ENCODE measurements around the gene PRDM16. TPM values are rescaled to one million over a fixed set of nuclear protein-coding genes. Genes with fewer than 3 reads are reported as not detected.
A peak's percentile ranks its signal among the peaks of the same experiment; 100 is the strongest.

The PRDM16 gene
- polyA plus RNA-seq, 1 of the 3 experiments (the other 2 are of a cell fraction), result not detected

GRCh38 chr1:3453891-3454810 is 385.1 kb downstream of the PRDM16 start, which contains the start of gene ARHGEF16:
ARHGEF16 (plus strand) TSS chr1:3454665; CDS start chr1:3463085, 8,420 bp downstream.
- H3K4me2 ChIP-seq, result peak within 1 kb of the TSS; percentile 72; the same call in 1 of the 2 replicates
- peak; percentile 91 for DNase-seq
- no peaks in the 10 kb centered on the region for H3F3A ChIP-seq (replicated peaks; ENCODE audit: insufficient read depth)
- no peaks in the 10 kb centered on the region for H3K36me3 ChIP-seq (replicated peaks in 1 of 2; ENCODE audit: control insufficient read depth in 1 of 2, insufficient read depth in 2 of 2, low read length in 1 of 2)
- H3K27ac ChIP-seq (ENCODE audit: low read depth in 2 of 2, low read length in 1 of 2), result no peak within 1 kb of the TSS
- ChIA-PET CTCF (interaction anchor here (0.6 to 4.1 kb wide), 51 partner anchors 11 to 314 kb away, joined by 3 to 114 read pairs (median 8); no protein-coding TSS in a partner anchor), POLR2A (no interaction called here)
- H3K79me2 ChIP-seq (ENCODE audit: insufficient read depth), result no peaks in the 10 kb centered on the region
- peaks cover 0 to 19% of the 10 kb centered on the region in 2 experiments; a peak in 1 of 4 replicates for H3K4me1 ChIP-seq (ENCODE audit: control insufficient read depth in 1 of 2, insufficient read depth in 2 of 2, low read depth in 1 of 2, low read length in 1 of 2)
- no peaks in the 10 kb centered on the region for H3K9me3 ChIP-seq
- no peaks in the 10 kb centered on the region for H3K9me2 ChIP-seq
- H3K27me3 ChIP-seq (ENCODE audit: insufficient read depth), result no peaks in the 10 kb centered on the region
- no peak for TF ChIP-seq MXI1 (IDR thresholded peaks at IDR 0.05; ENCODE audit: low read depth, low read length)
- TF ChIP-seq USF1 (IDR thresholded peaks at IDR 0.05; ENCODE audit: borderline replicate concordance, low read depth), result peak; percentile 50; the same call in 1 of the 2 replicates
- TF ChIP-seq, protein P1, sequence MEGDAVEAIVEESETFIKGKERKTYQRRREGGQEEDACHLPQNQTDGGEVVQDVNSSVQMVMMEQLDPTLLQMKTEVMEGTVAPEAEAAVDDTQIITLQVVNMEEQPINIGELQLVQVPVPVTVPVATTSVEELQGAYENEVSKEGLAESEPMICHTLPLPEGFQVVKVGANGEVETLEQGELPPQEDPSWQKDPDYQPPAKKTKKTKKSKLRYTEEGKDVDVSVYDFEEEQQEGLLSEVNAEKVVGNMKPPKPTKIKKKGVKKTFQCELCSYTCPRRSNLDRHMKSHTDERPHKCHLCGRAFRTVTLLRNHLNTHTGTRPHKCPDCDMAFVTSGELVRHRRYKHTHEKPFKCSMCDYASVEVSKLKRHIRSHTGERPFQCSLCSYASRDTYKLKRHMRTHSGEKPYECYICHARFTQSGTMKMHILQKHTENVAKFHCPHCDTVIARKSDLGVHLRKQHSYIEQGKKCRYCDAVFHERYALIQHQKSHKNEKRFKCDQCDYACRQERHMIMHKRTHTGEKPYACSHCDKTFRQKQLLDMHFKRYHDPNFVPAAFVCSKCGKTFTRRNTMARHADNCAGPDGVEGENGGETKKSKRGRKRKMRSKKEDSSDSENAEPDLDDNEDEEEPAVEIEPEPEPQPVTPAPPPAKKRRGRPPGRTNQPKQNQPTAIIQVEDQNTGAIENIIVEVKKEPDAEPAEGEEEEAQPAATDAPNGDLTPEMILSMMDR (IDR thresholded peaks at IDR 0.05), result peak; percentile 40
- H3K4me3 ChIP-seq (ENCODE audit: low read depth in 2 of 2, low read length in 1 of 2), result peak within 1 kb of the TSS in 1 of 2 experiments; percentile 48; a peak in 2 of 4 replicates
- H2AFZ ChIP-seq (ENCODE audit: low read depth), result peak within 1 kb of the TSS; percentile 22; the same call in 1 of the 2 replicates
- no peaks in the 10 kb centered on the region for H4K20me1 ChIP-seq (ENCODE audit: insufficient read depth)
- WGBS (ENCODE audit: low lambda C conversion rate), result 13% methylated on average over 28 of the region's 84 CpGs
- H3K9ac ChIP-seq, result no peak within 1 kb of the TSS

DNA sequence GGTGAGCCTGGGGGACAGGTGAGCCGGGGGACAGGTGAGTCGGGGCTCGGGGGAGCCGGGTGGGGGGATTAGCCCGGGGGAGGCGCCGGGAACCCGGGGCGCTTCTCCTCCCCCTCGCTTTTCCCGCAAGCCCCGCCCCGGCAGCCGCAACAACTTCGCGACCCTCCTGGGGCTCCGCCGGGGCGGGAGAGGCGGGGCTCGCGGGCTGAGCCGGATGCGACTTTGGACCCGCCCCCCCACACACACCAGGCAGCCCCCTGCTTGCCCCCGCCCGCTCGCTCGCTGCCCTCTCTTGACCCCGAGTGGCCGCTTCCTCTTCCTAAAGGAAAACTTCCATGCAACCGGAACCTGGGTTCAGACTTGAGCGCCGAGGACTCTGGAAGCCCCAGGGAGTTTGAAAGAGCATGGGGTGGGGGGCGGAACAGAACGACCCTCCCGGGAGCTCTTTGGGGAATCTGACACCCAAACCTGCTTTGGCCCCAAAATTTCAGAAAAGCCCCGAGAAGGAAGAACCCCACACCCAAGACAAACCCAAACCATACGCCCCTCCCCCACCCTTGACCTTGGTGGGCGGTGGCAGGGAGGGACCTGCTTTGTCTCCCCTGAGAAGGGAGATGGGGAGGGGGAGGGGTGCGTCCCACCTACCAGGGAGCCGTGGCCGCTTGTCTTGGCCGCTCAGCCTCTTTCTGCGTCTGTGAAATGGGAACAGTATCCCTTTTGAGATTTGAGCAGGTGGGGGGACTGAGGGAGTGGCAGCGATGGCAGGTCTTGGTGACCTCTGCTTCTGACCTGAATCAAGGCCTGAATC is 386.0 kb downstream of the PRDM16 start:
- DNase-seq, result peak; percentile 74
- no peak for TF ChIP-seq GATA2 (CRISPR knock-in tag; IDR thresholded peaks at IDR 0.05)
- no peak for TF ChIP-seq USF1 (IDR thresholded peaks at IDR 0.05; ENCODE audit: borderline replicate concordance, low read depth)
- no peak for TF ChIP-seq MEF2A (IDR thresholded peaks at IDR 0.05; ENCODE audit: borderline replicate concordance, low read depth)
- no peak for TF ChIP-seq MAX (IDR thresholded peaks at IDR 0.05; ENCODE audit: low read depth)
- TF ChIP-seq EP300 (IDR thresholded peaks at IDR 0.05; ENCODE audit: borderline replicate concordance in 1 of 2, low read depth in 1 of 2, low read length in 1 of 2), result no peak
- no peak for TF ChIP-seq USF2 (IDR thresholded peaks at IDR 0.05; ENCODE audit: borderline replicate concordance, low read depth, low read length)
- no peak for TF ChIP-seq EZH2phosphoT487 (IDR thresholded peaks at IDR 0.05; ENCODE audit: borderline replicate concordance, low read depth)
- TF ChIP-seq TCF12 (IDR thresholded peaks at IDR 0.05), result no peak
- TF ChIP-seq, protein P1 (IDR thresholded peaks at IDR 0.05), result no peak
- no peak for TF ChIP-seq FOXJ3 (CRISPR knock-in tag; IDR thresholded peaks at IDR 0.05)
- TF ChIP-seq FOXM1 (IDR thresholded peaks at IDR 0.05; ENCODE audit: low read depth), result no peak

More for the DNA sequence above, 386.0 kb downstream of the PRDM16 start:
- WGBS (ENCODE audit: low lambda C conversion rate), result 19% methylated on average over 9 of the region's 46 CpGs
- CTCF ChIA-PET, result interaction anchor here (1.1 to 4.1 kb wide), 4 partner anchors 11 to 269 kb away, joined by 3 to 114 read pairs (median 60); no protein-coding TSS in a partner anchor
- Histone ChIP-seq H3K9ac (no peak overlapping the region), H3K27ac (ENCODE audit: low read depth in 2 of 2, low read length in 1 of 2) (no peak overlapping the region), H3F3A (replicated peaks; ENCODE audit: insufficient read depth) (no peaks in the 10 kb centered on the region), H3K9me3 (no peaks in the 10 kb centered on the region), H3K4me3 (ENCODE audit: low read depth in 2 of 2, low read length in 1 of 2) (peak overlapping the region in 1 of 2 experiments; percentile 48; a peak in 2 of 4 replicates), H3K4me2 (peak overlapping the region; percentile 72; the same call in 1 of the 2 replicates), H3K4me1 (ENCODE audit: control insufficient read depth in 1 of 2, insufficient read depth in 2 of 2, low read depth in 1 of 2, low read length in 1 of 2) (peaks cover 0 to 27% of the 10 kb centered on the region in 2 experiments; a peak in 1 of 4 replicates), H3K36me3 (replicated peaks in 1 of 2; ENCODE audit: control insufficient read depth in 1 of 2, insufficient read depth in 2 of 2, low read length in 1 of 2) (no peaks in the 10 kb centered on the region), H3K79me2 (ENCODE audit: insufficient read depth) (no peaks in the 10 kb centered on the region), H3K27me3 (ENCODE audit: insufficient read depth) (no peaks in the 10 kb centered on the region), H3K9me2 (no peaks in the 10 kb centered on the region), H4K20me1 (ENCODE audit: insufficient read depth) (no peaks in the 10 kb centered on the region), H2AFZ (ENCODE audit: low read depth) (peak overlapping the region; percentile 22; the same call in 1 of the 2 replicates)
- POLR2A ChIA-PET, result no interaction called here

Measured in SK-N-SH (cell line).